NCI-H187 treated with DMSO at 0.1 percent for 48 hours (cell line): ENCODE measurements around the gene SCN1A.
"Not testable (repeated sequence)": the region's sequence is repeated elsewhere in the genome, so short reads cannot be mapped to it uniquely, and the experiment has no call there.

ENCODE experiments used
- DNase-seq: peaks from one replicate; lab custom pipeline; 2025; lab: John Stamatoyannopoulos, UW

SCN1A gene

DNA sequence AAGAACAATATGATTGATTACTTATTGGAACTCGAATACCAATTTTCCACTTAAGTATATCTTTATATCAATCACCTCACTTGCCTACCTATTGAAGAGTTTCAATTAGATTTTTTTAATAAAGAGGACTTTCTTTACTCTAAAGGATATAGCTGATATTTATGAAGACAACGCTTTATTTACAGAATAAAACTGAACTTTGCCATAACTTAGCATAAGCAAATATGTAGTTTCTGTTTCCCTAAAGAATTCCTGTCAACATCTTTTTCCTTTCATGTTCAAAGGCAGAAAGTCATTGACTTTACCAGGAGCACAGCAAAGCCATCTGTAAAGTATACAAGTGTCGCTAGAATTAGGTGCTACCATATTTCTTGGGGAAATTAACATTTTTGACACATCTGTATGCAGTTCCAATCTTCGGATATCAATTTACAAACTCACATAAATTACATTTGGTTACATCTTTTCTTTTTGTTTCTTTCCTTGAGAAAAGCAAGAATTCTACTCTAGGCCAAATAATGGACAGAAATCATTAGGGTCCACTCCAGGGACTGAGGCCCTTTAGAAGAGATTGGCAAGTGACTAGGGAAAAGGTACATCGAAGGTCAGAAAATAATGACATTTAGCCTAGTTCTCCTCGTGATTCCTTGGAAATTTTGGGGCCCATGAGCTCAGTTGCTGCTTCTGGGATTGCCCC is 7.5 kb upstream of the SCN1A start:
- DNase-seq, result no peak

DNA sequence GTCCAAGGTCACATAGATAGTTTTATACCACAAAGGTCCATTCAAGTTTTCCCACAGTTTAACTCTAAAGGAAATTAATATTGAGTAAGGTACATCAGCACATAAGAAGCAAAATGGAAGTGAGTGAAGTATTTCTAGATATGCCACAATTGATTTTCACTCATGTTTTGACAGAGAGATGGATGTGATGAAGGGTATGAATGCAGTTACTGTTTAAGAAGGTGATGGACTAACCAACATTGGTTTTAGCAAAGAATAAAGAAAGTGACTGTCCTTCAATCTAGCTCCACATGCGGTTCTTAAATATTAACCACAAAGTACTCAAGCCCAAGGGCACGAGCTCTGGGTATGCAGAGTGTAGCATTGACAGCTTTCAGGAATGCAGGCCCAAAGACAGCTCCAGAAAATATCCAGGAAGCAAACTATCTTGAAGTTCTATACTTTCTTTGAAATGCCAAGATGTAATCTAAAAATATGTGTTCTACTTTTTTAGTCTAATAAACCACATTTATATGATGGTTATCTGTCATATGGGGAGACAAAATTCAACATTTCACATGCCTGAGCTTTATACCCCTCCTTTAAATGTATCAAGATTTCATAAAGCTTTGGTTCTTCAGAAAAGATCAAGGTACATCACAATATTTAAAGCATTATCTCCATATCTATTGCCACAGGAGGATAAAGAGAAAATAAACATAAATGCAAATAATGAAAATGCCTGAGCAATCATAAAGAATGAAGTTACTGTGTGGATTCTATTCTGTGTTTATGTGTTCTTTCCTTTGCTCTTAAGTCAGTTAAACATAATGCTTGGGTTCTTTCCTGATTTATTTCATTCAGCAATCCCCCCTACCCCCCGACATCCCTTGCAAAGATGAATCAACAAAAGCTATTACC is 6.7 kb upstream of the SCN1A start:
- no peak for DNase-seq

DNA sequence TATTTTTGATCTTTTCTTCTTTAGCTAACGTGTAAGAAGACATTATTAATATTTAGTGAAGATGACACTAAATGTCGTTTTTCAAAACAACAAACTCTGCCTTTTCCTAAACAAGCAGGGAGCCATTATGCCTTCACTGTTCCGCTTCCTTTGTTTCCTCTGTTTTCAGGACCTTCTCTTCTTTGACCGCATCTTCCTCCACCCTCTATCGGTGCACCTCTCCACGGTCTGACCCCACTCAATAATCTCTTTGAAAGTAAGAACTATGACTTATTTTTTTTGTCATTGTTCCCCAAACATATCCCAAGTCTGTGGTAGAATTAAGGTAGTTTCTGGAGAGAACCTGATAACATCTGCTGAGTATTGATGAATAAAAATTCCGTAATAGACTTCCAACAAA is 5.8 kb upstream of the SCN1A start:
- DNase-seq, result no peak

DNA sequence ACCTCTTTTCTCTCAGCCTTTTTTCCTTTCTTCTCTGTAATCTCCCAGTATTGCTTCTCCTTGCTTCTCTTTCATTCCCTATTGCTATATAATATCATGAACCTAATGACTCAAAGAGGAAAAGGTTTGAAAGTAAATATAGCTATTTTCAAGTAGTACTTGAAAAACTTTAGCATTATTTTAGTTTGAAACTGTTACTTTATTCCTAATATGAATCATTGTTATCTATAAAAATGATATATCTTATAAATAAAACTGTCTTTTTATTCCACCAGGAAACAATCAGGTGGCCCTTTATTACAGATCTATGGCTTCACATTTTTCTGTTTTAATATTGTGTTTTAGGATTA is 311 bp upstream of the SCN1A start:
- no peak for DNase-seq

DNA sequence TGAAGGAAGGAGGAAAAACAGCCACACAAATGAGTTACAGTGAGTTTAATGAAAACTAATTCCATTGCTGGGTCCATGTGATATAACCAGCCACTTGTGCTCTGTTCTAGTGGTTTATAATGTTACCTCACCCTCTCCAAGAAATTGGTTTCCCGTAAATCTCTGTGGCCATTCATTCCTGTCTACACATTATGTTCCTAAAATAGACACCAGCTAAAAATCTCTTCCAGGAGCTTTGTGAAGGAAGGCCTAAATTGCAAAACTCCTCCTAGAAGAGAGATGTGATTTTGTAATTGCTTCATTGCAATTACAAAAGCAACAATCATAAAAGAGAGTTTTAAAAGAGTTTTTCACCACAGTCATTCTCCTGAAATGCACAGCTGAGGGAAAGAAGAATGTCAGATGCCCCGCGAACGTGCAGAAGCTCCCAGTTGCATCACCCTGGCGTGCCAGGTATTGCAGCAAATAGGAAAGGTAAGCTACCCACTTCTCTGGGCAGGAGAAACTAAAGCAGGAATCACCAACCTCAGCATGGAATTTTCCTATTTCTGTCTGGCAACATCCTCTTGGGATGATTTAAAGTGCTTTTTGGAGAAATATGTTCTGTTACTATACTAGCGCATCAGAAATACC is 1.7 kb downstream of the SCN1A start:
- DNase-seq, result no peak

DNA sequence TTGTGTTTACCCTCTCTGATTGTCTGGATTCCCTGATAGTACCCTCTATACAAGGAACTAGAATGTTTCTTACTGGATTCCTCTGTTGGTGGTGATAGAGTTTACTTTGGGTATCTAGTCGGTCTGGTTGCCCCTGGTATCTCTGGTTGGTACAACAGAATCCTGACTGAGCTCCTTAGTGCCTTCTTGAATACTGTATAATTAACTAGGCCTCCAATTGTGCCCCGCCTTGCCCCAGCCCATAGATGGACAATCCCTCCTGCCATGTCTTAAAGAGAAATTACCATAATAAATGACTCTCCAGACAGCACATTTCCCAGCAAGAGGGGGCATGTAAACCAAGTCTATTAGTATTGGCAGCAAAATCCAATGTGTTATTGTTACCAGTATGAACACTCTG is 2.3 kb downstream of the SCN1A start:
- DNase-seq, result no peak

DNA sequence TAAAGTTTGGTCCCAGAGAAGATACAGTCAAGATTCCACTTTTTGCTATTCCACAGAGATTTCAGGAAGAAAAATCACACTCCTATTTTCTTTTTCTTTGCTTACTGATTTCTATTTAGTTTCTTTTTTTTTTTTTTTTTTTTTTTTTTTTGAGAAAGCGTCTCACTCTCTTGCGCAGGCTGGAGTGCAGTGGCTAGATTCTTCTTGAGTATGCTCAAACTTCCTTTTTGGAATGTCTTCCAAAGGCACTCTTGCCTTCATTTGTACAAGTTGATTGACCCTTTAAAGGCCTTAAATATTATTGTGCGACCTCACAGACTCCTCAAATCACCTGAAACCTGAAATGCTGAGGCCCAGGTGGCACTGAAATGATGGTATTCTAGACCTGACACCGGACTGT is 9.6 kb downstream of the SCN1A start:
- no peak for DNase-seq

DNA sequence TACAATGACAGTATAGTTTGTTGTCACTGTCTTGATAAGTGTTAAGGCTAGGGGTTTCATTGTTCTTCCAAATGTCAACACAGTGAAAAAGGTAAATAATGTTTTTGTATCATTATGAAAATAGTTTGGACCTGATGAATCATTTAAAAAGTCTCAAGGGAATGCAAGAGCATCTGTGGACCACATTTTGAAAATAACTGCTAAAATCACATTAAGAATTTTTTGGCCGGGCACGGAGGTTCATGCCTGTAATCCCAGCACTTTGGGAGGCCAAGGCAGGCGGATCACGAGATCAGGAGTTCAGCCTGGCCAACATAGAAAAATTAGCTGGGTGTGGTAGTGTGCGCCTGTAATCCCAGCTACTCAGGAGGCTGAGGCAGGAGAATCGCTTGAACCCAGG is 10.3 kb downstream of the SCN1A start:
- DNase-seq, result no peak

DNA sequence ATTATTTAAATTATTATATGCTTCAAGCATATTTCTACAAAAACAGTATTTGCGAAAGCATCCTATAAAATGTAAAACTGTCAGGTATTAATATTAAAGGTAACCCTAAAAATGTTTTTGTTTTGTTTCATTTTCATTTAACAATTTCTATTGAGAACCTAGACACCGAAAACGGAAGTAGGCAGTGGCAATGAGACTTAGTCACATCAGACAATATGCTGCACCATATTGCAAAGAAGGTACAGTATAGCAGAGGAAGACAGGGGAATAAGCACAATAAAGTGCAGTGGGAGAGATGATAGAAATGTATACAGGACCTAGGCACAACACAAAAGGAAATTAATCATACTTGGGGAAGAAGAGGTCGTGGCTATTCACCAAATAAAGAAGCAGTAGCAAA is 12.2 kb downstream of the SCN1A start:
- DNase-seq, result no peak

DNA sequence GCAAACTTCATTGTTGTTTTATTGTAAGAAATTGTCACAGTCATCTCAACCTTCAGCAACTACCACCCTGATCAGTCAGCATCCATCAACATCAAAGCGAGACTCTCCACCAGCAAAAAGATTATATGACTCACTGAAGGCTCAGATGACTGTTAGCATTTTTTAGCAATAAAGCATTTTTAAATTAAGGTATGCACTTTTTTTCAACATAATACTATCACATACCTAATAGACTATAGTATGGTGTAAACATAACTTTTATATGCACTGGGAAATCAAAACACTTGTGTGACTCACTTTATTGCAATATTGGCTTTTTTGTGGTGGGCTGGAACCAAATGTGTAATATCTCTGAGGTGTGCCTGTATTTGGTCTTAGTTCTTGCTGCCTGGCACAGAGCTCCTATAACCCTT is 15.6 kb downstream of the SCN1A start:
- no peak for DNase-seq

DNA sequence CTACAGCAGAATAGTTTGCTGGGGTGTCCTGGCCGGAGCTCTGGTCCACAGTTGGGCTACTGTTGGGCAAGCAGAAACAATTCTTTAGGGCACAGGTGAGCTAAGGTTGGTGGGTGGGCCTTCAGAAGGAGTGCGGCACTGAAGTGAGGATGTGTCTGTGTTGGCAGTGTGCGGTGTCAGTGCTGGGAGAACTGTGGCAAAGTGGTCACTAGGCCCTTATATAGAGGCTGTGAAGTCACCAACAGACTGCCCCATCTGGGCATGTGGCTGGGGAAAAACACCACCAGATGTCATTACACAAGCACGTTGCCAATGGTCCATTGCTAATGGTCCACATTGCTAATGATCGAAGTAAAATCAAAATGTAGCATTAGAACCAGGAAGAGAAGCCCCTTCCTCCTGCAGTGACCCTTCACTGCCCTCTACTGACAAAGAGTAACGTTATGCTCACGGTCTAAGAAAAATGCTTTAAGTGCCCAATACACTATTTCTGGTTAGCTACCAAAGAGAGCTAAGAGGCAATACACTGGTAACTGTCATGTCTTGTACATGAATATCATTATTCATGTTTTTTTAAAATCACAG is 21.3 kb downstream of the SCN1A start:
- no peak for DNase-seq

DNA sequence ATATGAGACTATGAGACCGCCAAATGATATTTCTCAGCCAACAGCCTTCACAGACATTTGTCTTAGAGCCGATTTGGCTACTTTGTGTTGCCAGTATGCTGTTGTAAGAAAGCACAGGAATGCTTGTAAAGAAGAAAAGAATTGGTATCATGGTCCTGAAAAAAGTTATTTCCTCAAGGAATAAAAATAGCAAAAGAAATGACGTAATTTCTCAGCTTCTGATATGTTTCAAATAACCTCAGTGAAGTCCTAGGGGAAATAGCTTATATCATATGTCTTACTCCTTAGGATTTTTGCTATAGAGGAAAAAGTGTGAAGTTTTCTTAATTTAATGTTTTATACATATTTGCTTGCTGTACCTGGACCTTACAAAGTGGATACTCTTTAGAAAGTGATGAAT is 23.0 kb downstream of the SCN1A start:
- DNase-seq, result no peak

DNA sequence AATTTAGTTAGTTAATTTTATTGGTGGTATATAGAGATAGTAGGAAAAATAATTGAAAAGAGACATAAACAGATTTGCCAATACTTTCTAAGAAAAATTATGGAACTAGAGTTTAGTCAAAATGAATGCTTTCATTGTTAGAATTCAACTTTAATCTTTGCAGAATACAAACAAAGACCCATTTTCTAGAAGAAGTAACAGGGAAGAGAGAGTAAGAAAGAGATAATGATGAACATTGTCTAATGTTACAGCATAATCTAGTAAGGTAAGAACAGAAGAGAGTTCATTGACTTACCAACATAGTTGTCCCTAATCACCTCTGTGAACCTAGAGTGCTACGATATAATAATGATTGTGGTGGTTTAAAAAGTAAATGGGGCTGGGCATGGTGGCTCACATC is 23.7 kb downstream of the SCN1A start:
- DNase-seq, result no peak

DNA sequence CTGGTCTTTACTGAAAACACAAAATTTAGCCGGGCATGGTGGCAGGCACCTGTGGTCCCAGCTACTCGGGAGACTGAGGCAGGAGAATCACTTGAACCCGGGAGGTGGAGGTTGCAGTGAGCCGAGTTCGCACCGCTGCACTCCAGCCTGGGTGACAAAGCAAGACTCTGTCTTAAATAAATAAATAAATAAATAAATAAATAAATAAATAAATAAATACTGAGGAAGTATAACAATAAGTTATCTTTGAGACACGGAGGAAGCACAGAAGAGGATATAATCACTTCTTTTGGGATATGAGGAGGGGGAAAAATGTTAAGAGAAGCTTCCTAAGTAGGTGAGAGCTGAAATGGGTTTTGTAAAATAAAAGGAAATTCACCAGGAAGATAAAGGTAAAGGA is 24.5 kb downstream of the SCN1A start:
- not testable (repeated sequence) for DNase-seq

DNA sequence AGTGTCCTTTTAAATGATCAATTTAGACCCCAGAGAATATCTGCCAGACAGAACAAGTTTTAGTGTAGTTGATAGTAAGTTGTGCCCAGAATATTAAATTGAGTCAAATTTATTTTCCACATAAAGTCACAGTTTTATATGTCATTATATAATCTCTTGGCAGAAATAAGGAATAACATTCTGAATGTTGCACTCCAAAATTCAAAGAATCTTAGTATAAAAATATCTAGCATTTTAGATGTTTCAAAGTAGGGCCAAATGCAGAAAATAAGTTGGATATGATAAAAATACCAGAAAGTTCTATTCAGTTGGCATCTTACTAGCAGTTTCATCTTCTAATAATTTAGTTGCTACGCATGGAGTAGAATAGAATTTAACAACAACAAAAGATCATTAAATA is 33.5 kb downstream of the SCN1A start:
- DNase-seq, result no peak

DNA sequence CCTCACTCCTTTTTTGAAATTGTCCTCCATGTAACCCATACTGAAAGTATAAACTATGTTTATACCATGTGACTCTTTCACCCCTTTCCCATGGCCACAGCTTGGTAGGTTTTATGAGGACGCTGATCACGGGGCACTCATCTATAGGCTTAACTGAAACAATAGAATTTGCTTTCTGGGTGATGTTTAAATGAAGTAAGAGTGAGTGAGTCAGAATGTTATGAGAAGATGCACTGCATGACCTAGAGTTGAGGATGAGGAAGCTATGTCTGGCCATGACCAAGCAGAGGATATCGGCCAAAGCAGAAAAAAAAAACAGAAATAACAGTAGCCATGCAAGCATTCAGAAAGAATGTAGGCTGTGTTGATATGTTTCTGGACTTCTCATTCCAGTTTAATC is 34.9 kb downstream of the SCN1A start:
- DNase-seq, result no peak

DNA sequence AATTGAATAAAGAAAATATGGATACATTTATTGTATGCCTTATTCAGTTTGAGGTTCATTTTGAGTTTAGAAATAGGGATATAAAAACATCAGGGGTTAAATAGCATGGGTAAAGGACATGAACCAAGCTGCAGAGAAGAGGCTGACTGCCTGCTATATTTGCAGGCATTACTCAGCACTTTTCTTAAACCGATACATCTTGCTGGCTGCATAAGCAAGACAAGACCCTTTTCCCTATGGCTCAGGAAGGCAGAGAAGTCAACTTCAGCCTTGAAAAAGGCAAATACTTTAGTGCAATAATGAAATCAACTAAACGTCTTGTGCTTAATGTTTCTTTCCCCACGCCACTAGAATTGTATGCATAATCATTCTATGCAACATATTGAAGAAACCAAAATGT is 36.4 kb downstream of the SCN1A start:
- no peak for DNase-seq

DNA sequence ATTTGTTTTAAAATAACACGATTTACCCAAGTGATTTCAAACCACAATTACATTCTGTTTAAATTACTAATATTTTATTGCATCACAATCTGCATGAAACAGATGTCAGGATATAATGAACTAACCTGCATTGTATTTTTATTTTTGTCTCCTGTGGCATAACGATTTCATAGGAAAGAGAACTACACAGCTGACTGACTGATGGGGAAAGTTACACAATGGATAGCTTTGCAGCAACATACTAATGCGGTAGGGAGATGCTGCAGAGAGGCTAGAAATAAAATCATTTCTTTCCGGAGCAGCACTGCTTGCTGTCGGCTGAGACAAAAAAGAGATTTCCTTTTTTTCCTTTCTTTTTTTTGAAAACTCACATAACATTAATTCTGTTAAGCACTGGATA is 36.9 kb downstream of the SCN1A start:
- no peak for DNase-seq

DNA sequence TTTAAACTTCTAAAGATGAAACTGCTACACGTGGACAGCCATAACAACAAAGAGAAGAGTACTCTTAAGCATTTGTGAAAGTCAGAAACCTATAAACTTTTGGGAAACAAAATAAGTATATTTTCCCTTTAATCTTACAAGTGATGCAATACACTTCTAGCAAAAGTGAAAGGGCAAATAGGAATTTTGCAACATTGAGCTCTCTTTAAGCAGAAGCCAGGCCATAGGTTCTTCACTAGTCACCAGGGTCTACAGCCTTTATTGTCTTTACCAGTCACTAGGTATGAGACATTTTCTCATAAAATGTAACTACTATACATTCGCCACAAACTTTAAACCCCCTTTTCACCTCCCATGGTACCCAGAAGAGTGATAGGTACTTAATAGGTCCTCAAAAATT is 37.5 kb downstream of the SCN1A start:
- DNase-seq, result no peak

DNA sequence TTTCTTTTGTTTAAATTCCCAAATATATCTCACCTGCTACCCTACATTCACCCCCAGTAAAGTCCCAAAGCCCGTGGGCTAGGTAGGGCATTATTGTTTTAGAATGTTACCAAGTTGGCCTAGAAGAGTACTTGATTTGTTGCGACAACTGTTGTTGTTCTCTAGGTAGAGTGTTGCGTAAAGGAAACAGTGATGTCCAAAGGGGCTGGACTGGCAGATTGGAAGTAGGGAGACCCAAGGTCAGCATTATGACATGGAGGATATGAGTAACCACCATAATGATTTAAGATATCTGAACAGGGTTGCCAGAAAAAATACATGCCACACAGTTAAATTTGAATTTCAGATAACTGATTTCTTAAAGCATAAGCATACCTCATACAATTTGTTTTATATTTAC is 39.2 kb downstream of the SCN1A start:
- DNase-seq, result no peak

DNA sequence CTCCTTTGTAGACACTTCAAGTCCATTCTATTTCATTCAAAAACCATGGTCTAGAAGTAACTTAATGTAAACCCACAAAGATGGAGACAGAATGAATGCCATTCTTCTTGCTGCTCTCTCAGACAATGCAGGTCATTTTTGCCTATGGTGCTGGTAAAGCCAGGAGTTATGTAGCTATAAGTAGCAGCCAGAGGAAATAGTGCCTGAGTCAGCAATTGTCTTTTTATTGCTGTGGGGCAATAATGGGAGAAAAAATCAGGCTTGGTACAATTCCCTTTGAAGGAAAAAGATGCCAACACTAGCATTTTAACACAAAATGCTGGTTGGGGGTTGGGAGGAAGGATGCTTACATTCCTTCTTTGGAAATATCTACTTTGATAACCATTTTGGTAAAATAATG is 43.5 kb downstream of the SCN1A start:
- DNase-seq, result no peak

DNA sequence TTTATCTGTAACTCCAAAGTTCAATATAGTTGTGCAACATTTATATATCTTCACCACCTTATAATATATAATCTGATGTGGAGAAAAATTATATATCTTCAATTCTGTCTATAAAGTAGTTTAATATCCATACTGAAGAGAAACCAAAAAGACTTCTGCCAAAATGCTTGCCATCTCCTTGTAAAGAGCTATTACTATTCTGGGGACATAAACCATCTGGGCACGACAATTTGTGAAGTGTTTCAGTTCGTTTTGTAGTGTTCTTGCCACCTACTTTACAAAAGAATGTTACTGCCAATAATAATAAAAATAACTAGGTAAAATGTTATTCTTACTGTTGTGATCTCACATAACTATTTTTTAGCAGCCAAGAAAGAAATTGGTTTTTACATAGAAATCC is 45.1 kb downstream of the SCN1A start:
- no peak for DNase-seq

DNA sequence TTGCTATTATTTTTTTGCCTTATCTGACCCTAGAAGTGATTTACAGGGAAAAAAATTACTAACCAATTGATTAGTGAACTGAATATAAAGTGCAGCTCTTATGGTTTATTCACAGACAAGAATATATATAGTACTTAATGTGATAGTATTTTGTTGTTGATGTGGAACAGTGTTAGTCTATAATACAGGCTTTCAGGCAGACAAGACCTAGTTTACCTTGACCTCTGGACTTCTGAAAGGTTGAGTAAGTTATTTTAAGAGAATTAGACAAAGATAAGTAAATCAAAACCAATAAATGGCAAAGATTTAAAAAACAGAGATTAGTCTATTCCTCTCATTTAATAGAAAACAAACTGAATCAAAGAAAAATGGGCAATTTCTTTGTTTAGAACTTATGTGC is 46.0 kb downstream of the SCN1A start:
- no peak for DNase-seq
